ENCODE results near the gene ABHD14A. TPM values are rescaled to one million over a fixed set of nuclear protein-coding genes. Genes with fewer than 3 reads are reported as not detected.
A peak's percentile ranks its signal among the peaks of the same experiment; 100 is the strongest.

ABHD14A gene
- total and polyA plus RNA-seq, 2 of the 13 experiments (the other 11 are each of a cell fraction or from before 2014, with no cell fraction given) = 29.5 to 46.9 TPM

DNA sequence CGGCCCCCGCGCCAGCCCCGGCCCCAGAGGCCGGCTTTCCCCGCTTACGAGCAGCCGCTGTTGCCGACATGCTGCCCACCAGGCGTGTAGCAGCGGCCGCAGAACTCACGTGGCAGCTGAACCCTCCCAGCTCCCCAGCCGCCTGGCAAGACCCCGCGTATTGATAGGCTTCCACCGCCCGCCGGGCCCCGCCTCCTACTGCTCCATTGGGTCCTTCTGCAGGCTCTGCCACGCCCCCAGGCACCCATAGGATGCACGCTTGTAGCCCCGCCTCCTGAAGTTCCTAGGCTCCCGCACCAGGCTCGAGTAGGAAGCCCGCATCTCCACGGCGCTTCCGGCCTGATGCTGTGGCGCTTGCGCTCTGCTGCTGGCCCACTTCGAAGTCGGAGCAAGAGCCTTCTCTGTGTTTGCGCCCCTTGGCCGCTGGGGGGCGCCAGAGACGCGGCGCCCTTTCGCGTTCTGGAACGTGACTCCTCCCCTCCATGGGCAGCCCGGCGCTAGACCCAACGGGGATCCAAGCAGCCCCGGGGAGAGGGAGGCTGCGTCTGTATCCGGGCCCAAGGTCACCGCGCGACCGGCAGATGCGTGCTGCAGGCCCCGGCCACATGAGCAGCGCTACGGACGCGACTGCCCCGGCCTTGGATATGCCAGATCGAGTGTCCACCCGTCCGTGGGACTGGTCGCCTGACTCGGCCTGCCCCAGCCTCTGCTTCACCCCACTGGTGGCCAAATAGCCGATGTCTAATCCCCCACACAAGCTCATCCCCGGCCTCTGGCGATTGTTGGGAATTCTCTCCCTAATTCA lies 32.9 kb upstream of the ABHD14A start, which contains the start of the genes PARP3 and RRP9 (continued):
- TF ChIP-seq ZC3H13 (CRISPR knock-in tag; IDR thresholded peaks at IDR 0.05) = 0 out of 2 replicates have a peak, but pooled peaks have one; percentile 2
- no peak for TF ChIP-seq ZNF891 (CRISPR knock-in tag; IDR thresholded peaks at IDR 0.05)
- no peak for TF ChIP-seq CENPX (CRISPR knock-in tag; IDR thresholded peaks at IDR 0.05)
- TF ChIP-seq MIER3 (CRISPR knock-in tag; IDR thresholded peaks at IDR 0.05; ENCODE audit: borderline replicate concordance) = peak; percentile 92; the same call in 1 of the 2 replicates
- TF ChIP-seq REST (IDR thresholded peaks at IDR 0.05; ENCODE audit: borderline replicate concordance in 1 of 2, low read depth in 1 of 2, low read length in 2 of 2) = peak in 1 of 2 experiments; percentile 36; a peak in 1 of 4 replicates
- TF ChIP-seq ZNF256 (CRISPR knock-in tag; conservative IDR thresholded peaks at IDR 0.05) = 0 out of 2 replicates have a peak, but pooled peaks have one; percentile 48
- TF ChIP-seq NONO (IDR thresholded peaks at IDR 0.05) = no peak
- peak; percentile 89 for TF ChIP-seq NONO (CRISPR knock-in tag; conservative IDR thresholded peaks at IDR 0.05)
- no peak; the same call in 1 of the 2 replicates for TF ChIP-seq PAWR (CRISPR knock-in tag; IDR thresholded peaks at IDR 0.05; ENCODE audit: borderline replicate concordance)
- 0 out of 2 replicates have a peak, but pooled peaks have one; percentile 31 for TF ChIP-seq ZNF446 (CRISPR knock-in tag; IDR thresholded peaks at IDR 0.05)
- no peak for TF ChIP-seq SMYD3 (CRISPR knock-in tag; IDR thresholded peaks at IDR 0.05)
- no peak for TF ChIP-seq PAX8 (CRISPR knock-in tag; IDR thresholded peaks at IDR 0.05; ENCODE audit: borderline replicate concordance)
- TF ChIP-seq ZNF784 (CRISPR knock-in tag; IDR thresholded peaks at IDR 0.05; ENCODE audit: borderline replicate concordance) = no peak
- peak; percentile 74 for TF ChIP-seq ZBTB7B (CRISPR knock-in tag; IDR thresholded peaks at IDR 0.05)
- TF ChIP-seq ZNF253 (CRISPR knock-in tag; IDR thresholded peaks at IDR 0.05; ENCODE audit: borderline replicate concordance) = 0 out of 2 replicates have a peak, but pooled peaks have one; percentile 36
- peak; percentile 93 for TF ChIP-seq STAG1 (CRISPR knock-in tag; IDR thresholded peaks at IDR 0.05)
- TF ChIP-seq ZNF605 (CRISPR knock-in tag; IDR thresholded peaks at IDR 0.05) = no peak; the same call in 1 of the 2 replicates
- peak; percentile 92 for TF ChIP-seq AGO2 (optimal IDR thresholded peaks at IDR 0.05; ENCODE audit: low read depth, low read length)
- peak; percentile 58; the same call in 1 of the 2 replicates for TF ChIP-seq HOXD1 (CRISPR knock-in tag; IDR thresholded peaks at IDR 0.05)
- peak; percentile 14; the same call in 1 of the 2 replicates for TF ChIP-seq ZSCAN25 (CRISPR knock-in tag; IDR thresholded peaks at IDR 0.05)
- TF ChIP-seq ZNF816 (CRISPR knock-in tag; IDR thresholded peaks at IDR 0.05; ENCODE audit: borderline replicate concordance) = no peak; the same call in 1 of the 2 replicates
- peak; percentile 92 for TF ChIP-seq JARID2 (CRISPR knock-in tag; IDR thresholded peaks at IDR 0.05; ENCODE audit: insufficient replicate concordance)
- TF ChIP-seq SMAD9 (CRISPR knock-in tag; IDR thresholded peaks at IDR 0.05) = no peak
- TF ChIP-seq, protein P1, sequence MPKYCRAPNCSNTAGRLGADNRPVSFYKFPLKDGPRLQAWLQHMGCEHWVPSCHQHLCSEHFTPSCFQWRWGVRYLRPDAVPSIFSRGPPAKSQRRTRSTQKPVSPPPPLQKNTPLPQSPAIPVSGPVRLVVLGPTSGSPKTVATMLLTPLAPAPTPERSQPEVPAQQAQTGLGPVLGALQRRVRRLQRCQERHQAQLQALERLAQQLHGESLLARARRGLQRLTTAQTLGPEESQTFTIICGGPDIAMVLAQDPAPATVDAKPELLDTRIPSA (CRISPR knock-in tag; IDR thresholded peaks at IDR 0.05; ENCODE audit: borderline replicate concordance) = no peak
- TF ChIP-seq PCBP1 (IDR thresholded peaks at IDR 0.05; ENCODE audit: borderline replicate concordance, low read depth, low read length) = 0 out of 2 replicates have a peak, but pooled peaks have one; percentile 64

Measured in HepG2 (cell line).